Neural cell (in vitro differentiated cells): ENCODE results near the gene PTPRA. TPM values are rescaled to one million over a fixed set of nuclear protein-coding genes. Genes with fewer than 3 reads are reported as not detected.

Experiments
- H2AFZ ChIP-seq: fragments of 200-600, 300-800 bp; sonication (generic), shearing (Covaris generic); 2 replicates; pipeline ENCODE4 v1.6.0; 2014; ENCODE audit warnings: low read depth, mild to moderate bottlenecking, antibody characterized with exemption, low read length, moderate library complexity
- H3F3A ChIP-seq: fragments of 200-600 bp; shearing (Covaris generic); 2 replicates; pipeline ENCODE4 v1.6.1; 2016; ENCODE audit warnings: mild to moderate bottlenecking, moderate library complexity, mixed read lengths, antibody characterized with exemption, low read length; ENCODE audit not compliant: insufficient read depth, poor library complexity, severe bottlenecking
- H3K27ac ChIP-seq: fragments of 200-600, 300-800 bp; sonication (generic), shearing (Covaris generic); 2 replicates; pipeline ENCODE4 v1.5.1; 2014; ENCODE audit warnings: mild to moderate bottlenecking, low read length, moderate library complexity
- H3K27me3 ChIP-seq: fragments of 300-800, 200-600 bp; sonication (generic), shearing (Covaris generic); 2 replicates; pipeline ENCODE4 v1.6.0; 2014; ENCODE audit warnings: mild to moderate bottlenecking, low read depth, low read length, moderate library complexity; ENCODE audit not compliant: insufficient read depth
- H3K36me3 ChIP-seq: fragments of 300-800, 200-600 bp; sonication (generic), shearing (Covaris generic); 2 replicates; pipeline ENCODE4 v1.5.1; 2014; ENCODE audit warnings: mild to moderate bottlenecking, antibody characterized with exemption, low read length, moderate library complexity; ENCODE audit not compliant: insufficient read depth
- H3K4me2 ChIP-seq: fragments of 300-800, 200-600 bp; sonication (generic), shearing (Covaris generic); 2 replicates; pipeline ENCODE4 v1.6.0; 2014; ENCODE audit warnings: mild to moderate bottlenecking, low read length
- H3K4me3 ChIP-seq: fragments of 300-800, 200-600 bp; sonication (generic), shearing (Covaris generic); 2 replicates; pipeline ENCODE4 v1.5.1; 2014; ENCODE audit warnings: mild to moderate bottlenecking, low read length, moderate library complexity
- H3K79me2 ChIP-seq: fragments of 200-600 bp; shearing (Covaris generic); replicated peaks from 2 replicates; pipeline ENCODE4 v1.6.0; 2014; ENCODE audit warnings: mild to moderate bottlenecking, low read length, moderate library complexity; ENCODE audit not compliant: insufficient read depth
- H3K9ac ChIP-seq: fragments of 300-800, 200-600 bp; sonication (generic), shearing (Covaris generic); 2 replicates; pipeline ENCODE4 v1.6.1; 2016; ENCODE audit warnings: mild to moderate bottlenecking, low read length, mixed read lengths
- H3K9me2 ChIP-seq: fragments of 200-600 bp; shearing (Covaris generic); 2 replicates; pipeline ENCODE4 v1.6.1; 2016; ENCODE audit warnings: mild to moderate bottlenecking, low read length, mixed read lengths; ENCODE audit not compliant: insufficient read depth
- H3K9me3 ChIP-seq: fragments of 200-600, 300-800 bp; sonication (generic), shearing (Covaris generic); 2 replicates; pipeline ENCODE4 v1.6.1; 2016; ENCODE audit warnings: mild to moderate bottlenecking, mixed run types, low read length, moderate library complexity, mixed read lengths
- H4K20me1 ChIP-seq: fragments of 200-600 bp; shearing (Covaris generic); 2 replicates; pipeline ENCODE4 v1.6.1; 2016; ENCODE audit warnings: mild to moderate bottlenecking, mixed run types; ENCODE audit not compliant: insufficient read depth
- CTCF ChIP-seq: fragments of 450-650 bp; IDR thresholded peaks from 2 replicates; pipeline ENCODE4 v1.5.1; 2014; ENCODE audit warnings: antibody characterized with exemption, mild to moderate bottlenecking, moderate library complexity; ENCODE audit not compliant: poor library complexity, severe bottlenecking
- EP300 ChIP-seq: fragments of 450-650 bp; conservative IDR thresholded peaks from 2 replicates; pipeline ENCODE4 v1.6.1; 2014; ENCODE audit warnings: antibody characterized with exemption, mild to moderate bottlenecking, moderate library complexity; ENCODE audit not compliant: poor library complexity, severe bottlenecking
- EZH2 ChIP-seq: fragments of 200-600, 300-800 bp; shearing (Covaris generic), sonication (generic); IDR thresholded peaks from 2 replicates; pipeline ENCODE4 v1.6.1; 2014; ENCODE audit warnings: antibody characterized with exemption, low read length, borderline replicate concordance, mild to moderate bottlenecking; ENCODE audit not compliant: insufficient read depth, poor library complexity, severe bottlenecking
- MXI1 ChIP-seq: fragments of 450-650 bp; conservative IDR thresholded peaks from 2 replicates; pipeline ENCODE4 v1.6.1; 2014; ENCODE audit warnings: antibody characterized with exemption, mild to moderate bottlenecking; ENCODE audit not compliant: poor library complexity, severe bottlenecking
- POLR2AphosphoS5 ChIP-seq: IDR thresholded peaks from 2 replicates; pipeline ENCODE4 v1.6.1; 2012
- RAD21 ChIP-seq: fragments of 450-650 bp; conservative IDR thresholded peaks from 2 replicates; pipeline ENCODE4 v1.6.1; 2014; ENCODE audit warnings: antibody characterized with exemption, mild to moderate bottlenecking, moderate library complexity
- REST ChIP-seq: IDR thresholded peaks from 2 replicates; pipeline ENCODE4 v1.6.1; 2012; ENCODE audit warnings: borderline replicate concordance
- SMC3 ChIP-seq: fragments of 450-650 bp; conservative IDR thresholded peaks from 2 replicates; pipeline ENCODE4 v1.6.1; 2014; ENCODE audit warnings: antibody characterized with exemption, mild to moderate bottlenecking, moderate library complexity; ENCODE audit not compliant: poor library complexity
- TAF1 ChIP-seq: IDR thresholded peaks from 2 replicates; pipeline ENCODE4 v1.6.1; 2012; ENCODE audit warnings: low read depth
- polyA plus RNA-seq: library from polyadenylated mRNA; depleted of rRNA; stranded (reverse); fragments of >200 nt; gene quantifications from 2 replicates; pipeline ENCODE4 v1.2.3, GENCODE V29; 2014

PTPRA gene
- polyA plus RNA-seq, 1 donor from 2014 or later = 68.2 TPM

- H3K27ac ChIP-seq = no peak overlapping the region
Measured at GRCh38 chr20:2955257-2955970, 82.1 kb downstream of the PTPRA start.

GRCh38 chr20:2956480-2956879, 83.2 kb downstream of the PTPRA start:
- Histone ChIP-seq H2AFZ (no peak overlapping the region), H3K36me3 (peaks cover 2% of the 10 kb centered on the region), H3K9me3 (no peaks in the 10 kb centered on the region), H3K79me2 (no peaks in the 10 kb centered on the region), H3K27me3 (no peaks in the 10 kb centered on the region), H3K4me3 (no peak overlapping the region), H3K9me2 (no peaks in the 10 kb centered on the region), H3K9ac (no peak overlapping the region), H3K27ac (no peak overlapping the region), H4K20me1 (no peaks in the 10 kb centered on the region), H3F3A (no peaks in the 10 kb centered on the region), H3K4me2 (no peak overlapping the region)
- TF ChIP-seq RAD21 (no peak), TAF1 (no peak), POLR2AphosphoS5 (no peak), EP300 (no peak), CTCF (no peak), EZH2 (no peak), MXI1 (no peak), SMC3 (no peak)

More at GRCh38 chr20:2955257-2955970, 82.1 kb downstream of the PTPRA start:
- no peaks in the 10 kb centered on the region for H4K20me1 ChIP-seq
- H2AFZ ChIP-seq = no peak overlapping the region
- H3K9ac ChIP-seq = no peak overlapping the region
- H3K79me2 ChIP-seq = peaks cover 2% of the 10 kb centered on the region
- no peaks in the 10 kb centered on the region for H3K9me2 ChIP-seq
- H3K36me3 ChIP-seq = peaks cover 3% of the 10 kb centered on the region
- no peaks in the 10 kb centered on the region for H3F3A ChIP-seq
- H3K4me3 ChIP-seq = no peak overlapping the region
- TF ChIP-seq SMC3 = no peak
- no peak for TF ChIP-seq MXI1
- no peak for TF ChIP-seq REST
- no peak for TF ChIP-seq RAD21
- no peak for TF ChIP-seq EP300
- TF ChIP-seq TAF1 = no peak
- no peak for TF ChIP-seq POLR2AphosphoS5
- no peak for TF ChIP-seq EZH2
- TF ChIP-seq CTCF = no peak
- no peak overlapping the region for H3K4me2 ChIP-seq
- no peaks in the 10 kb centered on the region for H3K27me3 ChIP-seq
- H3K9me3 ChIP-seq = no peaks in the 10 kb centered on the region
